ENCODE measurements around the gene RFX3. TPM values are rescaled to one million over a fixed set of nuclear protein-coding genes. Genes with fewer than 3 reads are reported as not detected.

RFX3 gene
- total RNA-seq, 1 donor from 2014 or later = 61.6 TPM

- no peak for TF ChIP-seq CTCF (IDR thresholded peaks at IDR 0.05; ENCODE audit: partially characterized antibody, unreplicated experiment)
- Mint-ChIP-seq H3K27me3 (ENCODE audit: unreplicated experiment) (peaks cover 2% of the 10 kb centered on the region), H3K4me3 (ENCODE audit: unreplicated experiment) (no peak overlapping the region), H3K9me3 (ENCODE audit: unreplicated experiment) (no peaks in the 10 kb centered on the region), H3K36me3 (ENCODE audit: unreplicated experiment) (no peaks in the 10 kb centered on the region), H3K27ac (ENCODE audit: unreplicated experiment) (no peak overlapping the region), H3K4me1 (ENCODE audit: low read depth, unreplicated experiment) (no peaks in the 10 kb centered on the region)
- no peak for DNase-seq
Measured at GRCh38 chr9:3186751-3187150, 339.1 kb downstream of the RFX3 start.

- Mint-ChIP-seq H3K9me3 (ENCODE audit: unreplicated experiment) (no peaks in the 10 kb centered on the region), H3K27ac (ENCODE audit: unreplicated experiment) (no peak overlapping the region), H3K4me3 (ENCODE audit: unreplicated experiment) (peak overlapping the region; percentile 94), H3K4me1 (ENCODE audit: low read depth, unreplicated experiment) (peaks cover 9% of the 10 kb centered on the region), H3K27me3 (ENCODE audit: unreplicated experiment) (peaks cover 13% of the 10 kb centered on the region), H3K36me3 (ENCODE audit: unreplicated experiment) (no peaks in the 10 kb centered on the region)
- TF ChIP-seq CTCF (IDR thresholded peaks at IDR 0.05; ENCODE audit: partially characterized antibody, unreplicated experiment) = peak; percentile 26
- DNase-seq = peak; percentile 63
Measured at GRCh38 chr9:3181049-3181953, 344.5 kb downstream of the RFX3 start.

GRCh38 chr9:3180696-3181048 lies 345.1 kb downstream of the RFX3 start:
- Mint-ChIP-seq H3K36me3 (ENCODE audit: unreplicated experiment) (no peaks in the 10 kb centered on the region), H3K4me1 (ENCODE audit: low read depth, unreplicated experiment) (peaks cover 9% of the 10 kb centered on the region), H3K27ac (ENCODE audit: unreplicated experiment) (no peak overlapping the region), H3K4me3 (ENCODE audit: unreplicated experiment) (peak overlapping the region; percentile 94), H3K27me3 (ENCODE audit: unreplicated experiment) (peaks cover 13% of the 10 kb centered on the region), H3K9me3 (ENCODE audit: unreplicated experiment) (no peaks in the 10 kb centered on the region)
- DNase-seq = no peak
- TF ChIP-seq CTCF (IDR thresholded peaks at IDR 0.05; ENCODE audit: partially characterized antibody, unreplicated experiment) = no peak

- Mint-ChIP-seq H3K27ac (ENCODE audit: unreplicated experiment) (no peak overlapping the region), H3K4me1 (ENCODE audit: low read depth, unreplicated experiment) (peaks cover 9% of the 10 kb centered on the region), H3K27me3 (ENCODE audit: unreplicated experiment) (peaks cover 13% of the 10 kb centered on the region), H3K36me3 (ENCODE audit: unreplicated experiment) (no peaks in the 10 kb centered on the region), H3K9me3 (ENCODE audit: unreplicated experiment) (no peaks in the 10 kb centered on the region), H3K4me3 (ENCODE audit: unreplicated experiment) (no peak overlapping the region)
- DNase-seq = no peak
- TF ChIP-seq CTCF (IDR thresholded peaks at IDR 0.05; ENCODE audit: partially characterized antibody, unreplicated experiment) = no peak
Measured at GRCh38 chr9:3179711-3180110, 346.1 kb downstream of the RFX3 start.

- Mint-ChIP-seq H3K4me1 (ENCODE audit: low read depth, unreplicated experiment) (peaks cover 9% of the 10 kb centered on the region), H3K27me3 (ENCODE audit: unreplicated experiment) (peaks cover 13% of the 10 kb centered on the region), H3K36me3 (ENCODE audit: unreplicated experiment) (no peaks in the 10 kb centered on the region), H3K4me3 (ENCODE audit: unreplicated experiment) (no peak overlapping the region), H3K9me3 (ENCODE audit: unreplicated experiment) (no peaks in the 10 kb centered on the region), H3K27ac (ENCODE audit: unreplicated experiment) (no peak overlapping the region)
- DNase-seq = no peak
- TF ChIP-seq CTCF (IDR thresholded peaks at IDR 0.05; ENCODE audit: partially characterized antibody, unreplicated experiment) = no peak
Measured at GRCh38 chr9:3177936-3178335, 347.9 kb downstream of the RFX3 start.

Measured in glutamatergic neuron (in vitro differentiated cells).